ENCODE measurements around the gene LY86.

The LY86 gene

GRCh38 chr6:6584310-6585002 is 4.1 kb upstream of the LY86 start:
- TF ChIP-seq CTCF (IDR thresholded peaks at IDR 0.05), result no peak

- TF ChIP-seq CTCF (IDR thresholded peaks at IDR 0.05), result no peak
These were observed 3.6 kb upstream of the LY86 start for GRCh38 chr6:6585003-6585311.

- no peak for TF ChIP-seq CTCF (IDR thresholded peaks at IDR 0.05)
These were observed 2.4 kb upstream of the LY86 start for GRCh38 chr6:6586167-6586566.

- no peak for TF ChIP-seq CTCF (IDR thresholded peaks at IDR 0.05)
These were observed 1.6 kb upstream of the LY86 start for GRCh38 chr6:6586671-6587526.

GRCh38 chr6:6587696-6588063 is 840 bp upstream of the LY86 start:
- no peak for TF ChIP-seq CTCF (IDR thresholded peaks at IDR 0.05)

GRCh38 chr6:6588924-6589709 is 597 bp downstream of the LY86 start:
- no peak for TF ChIP-seq CTCF (IDR thresholded peaks at IDR 0.05)

- TF ChIP-seq CTCF (IDR thresholded peaks at IDR 0.05), result no peak
These were observed 2.0 kb downstream of the LY86 start for GRCh38 chr6:6590530-6590929.
